ENCODE results near the gene WDR90.
A peak's percentile ranks its signal among the peaks of the same experiment; 100 is the strongest.

The WDR90 gene

DNA sequence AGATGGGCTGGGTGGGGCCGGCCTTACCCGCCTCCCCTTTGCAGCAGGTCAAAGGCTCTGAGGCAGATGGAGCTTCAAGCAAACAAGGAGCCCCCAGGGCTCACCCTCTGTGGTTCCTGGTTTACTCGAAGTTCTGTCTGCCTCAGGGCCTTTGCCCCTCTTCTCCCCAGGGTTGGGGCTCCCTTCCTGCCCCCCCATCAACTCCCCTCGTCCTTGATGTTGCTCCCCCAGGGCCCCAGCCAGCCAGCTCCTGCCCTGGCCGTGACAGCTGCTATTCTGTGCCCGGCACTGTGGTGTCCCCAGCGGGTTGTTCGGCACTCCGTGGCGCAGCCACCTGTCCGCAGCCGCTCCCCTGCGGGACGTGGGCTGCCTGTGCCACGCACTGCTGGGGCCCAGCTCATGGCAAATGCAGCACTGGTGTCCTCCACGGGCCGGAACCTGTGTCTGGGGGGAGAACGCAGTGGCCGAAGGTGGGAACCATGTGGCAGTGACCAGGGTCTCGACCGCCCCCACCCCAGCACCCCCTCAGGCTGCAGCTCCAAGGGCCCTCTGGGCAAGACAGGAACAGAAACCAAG, 61.4 kb downstream of the WDR90 start:
- no peak for DNase-seq

DNA sequence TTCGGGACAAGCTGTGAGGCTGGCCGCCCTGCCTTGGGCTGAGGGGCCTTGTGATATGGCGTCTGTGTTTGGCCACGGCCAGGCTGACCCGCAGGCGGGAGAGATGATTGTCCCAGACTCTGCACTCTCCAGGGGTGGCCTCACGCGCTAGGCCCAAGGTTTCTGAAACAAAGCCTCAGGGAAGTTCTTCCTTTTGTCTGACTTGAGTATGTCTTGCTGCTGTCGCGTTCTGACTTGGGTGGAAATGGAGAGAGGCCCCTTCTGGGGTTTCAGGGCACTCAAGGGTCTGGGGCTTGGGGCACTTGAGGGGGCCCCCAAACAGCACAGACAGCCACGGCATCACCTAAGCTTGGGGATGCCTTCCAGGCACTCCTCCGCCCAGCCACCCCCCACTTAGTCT, 61.9 kb downstream of the WDR90 start:
- DNase-seq, result no peak

GRCh38 chr16:711548-712320, 62.6 kb downstream of the WDR90 start:
- DNase-seq, result no peak

GRCh38 chr16:712740-713250, 63.6 kb downstream of the WDR90 start:
- peak; percentile 18 for DNase-seq

DNA sequence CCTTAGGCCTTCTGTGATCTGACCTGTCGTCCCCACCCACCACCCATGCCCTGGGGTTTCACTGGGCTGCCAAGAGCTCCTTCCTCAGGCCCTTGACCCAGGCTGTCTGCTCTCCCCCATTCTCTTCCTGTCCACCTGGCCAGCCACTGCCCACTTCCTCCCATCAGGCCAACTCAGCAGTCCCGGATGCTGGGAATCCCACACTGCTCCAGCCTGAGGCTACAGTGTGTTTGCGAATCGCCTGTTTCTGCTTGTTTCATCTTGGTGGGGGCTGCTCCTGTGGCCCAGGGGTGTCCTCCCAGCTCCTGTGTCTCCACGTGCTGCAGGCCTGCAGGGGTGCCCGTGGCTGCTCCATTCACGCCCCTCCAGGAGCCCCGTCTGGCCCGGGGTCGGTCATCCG, 64.9 kb downstream of the WDR90 start:
- no peak for DNase-seq

DNA sequence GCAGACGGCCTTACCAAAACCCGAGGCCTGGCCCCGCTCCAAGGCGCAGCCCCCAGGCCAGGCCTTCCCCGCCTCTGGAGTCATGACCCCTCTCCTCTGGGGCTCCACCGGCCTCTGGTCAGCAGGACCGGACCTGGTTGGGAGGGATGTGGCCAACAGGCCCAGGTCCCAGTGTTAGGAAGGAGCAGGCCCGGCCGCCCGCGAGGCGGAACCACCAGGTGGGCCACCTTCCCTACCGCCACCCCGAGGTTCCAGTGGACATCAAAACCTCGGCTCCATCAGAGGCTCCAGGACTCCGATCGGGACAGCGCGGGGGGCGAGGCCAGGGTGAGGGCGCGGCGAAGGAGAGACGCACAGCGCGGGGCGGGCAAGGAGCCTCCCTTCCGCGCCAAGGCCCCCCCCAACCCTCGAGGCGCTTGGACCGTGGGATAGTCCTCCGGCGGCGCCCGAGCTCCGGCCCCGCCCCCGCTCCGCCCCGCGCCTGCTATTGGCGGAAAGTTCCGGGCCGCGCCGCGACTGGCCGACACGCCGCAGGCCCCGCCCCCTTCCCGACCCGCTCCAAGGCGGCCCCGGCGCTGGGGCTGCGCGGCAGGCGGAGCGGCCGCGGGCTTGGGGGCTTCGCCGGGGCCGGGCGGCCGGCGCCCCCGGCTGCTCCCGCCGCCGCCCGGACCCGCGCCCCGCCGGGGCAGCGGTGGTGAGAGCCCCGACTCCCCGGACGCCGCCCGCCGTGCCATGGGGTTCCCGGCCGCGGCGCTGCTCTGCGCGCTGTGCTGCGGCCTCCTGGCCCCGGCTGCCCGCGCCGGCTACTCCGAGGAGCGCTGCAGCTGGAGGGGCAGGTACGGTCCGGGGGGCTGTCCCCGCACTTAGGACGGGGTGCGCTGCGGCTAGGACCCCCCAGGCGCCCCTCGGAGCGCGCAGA, 65.7 kb downstream of the WDR90 start, which contains the start of gene METRN:
METRN (plus strand) TSS at position 561 of the 919 bp plus-strand sequence; CDS start at position 733, 172 bp downstream.
- no peak for DNase-seq

DNA sequence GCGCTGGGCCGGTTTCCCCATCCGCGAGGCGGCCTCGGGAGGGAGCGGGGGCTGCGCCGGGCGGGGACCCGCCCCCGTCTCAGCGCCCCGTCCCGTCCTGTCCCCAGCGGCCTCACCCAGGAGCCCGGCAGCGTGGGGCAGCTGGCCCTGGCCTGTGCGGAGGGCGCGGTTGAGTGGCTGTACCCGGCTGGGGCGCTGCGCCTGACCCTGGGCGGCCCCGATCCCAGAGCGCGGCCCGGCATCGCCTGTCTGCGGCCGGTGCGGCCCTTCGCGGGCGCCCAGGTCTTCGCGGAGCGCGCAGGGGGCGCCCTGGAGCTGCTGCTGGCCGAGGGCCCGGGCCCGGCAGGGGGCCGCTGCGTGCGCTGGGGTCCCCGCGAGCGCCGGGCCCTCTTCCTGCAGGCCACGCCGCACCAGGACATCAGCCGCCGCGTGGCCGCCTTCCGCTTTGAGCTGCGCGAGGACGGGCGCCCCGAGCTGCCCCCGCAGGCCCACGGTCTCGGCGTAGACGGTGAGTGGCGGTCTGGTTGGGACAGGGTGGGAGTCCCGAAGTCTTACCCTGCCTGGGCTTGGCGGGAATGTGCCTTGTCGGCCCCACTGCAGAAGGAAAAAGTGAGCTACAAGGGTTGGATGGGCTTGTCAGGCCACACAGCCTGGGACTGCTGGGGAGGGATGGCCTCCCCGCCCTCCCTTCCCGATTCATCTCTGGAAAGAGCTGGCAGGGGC, 66.5 kb downstream of the WDR90 start:
- DNase-seq, result no peak

DNA sequence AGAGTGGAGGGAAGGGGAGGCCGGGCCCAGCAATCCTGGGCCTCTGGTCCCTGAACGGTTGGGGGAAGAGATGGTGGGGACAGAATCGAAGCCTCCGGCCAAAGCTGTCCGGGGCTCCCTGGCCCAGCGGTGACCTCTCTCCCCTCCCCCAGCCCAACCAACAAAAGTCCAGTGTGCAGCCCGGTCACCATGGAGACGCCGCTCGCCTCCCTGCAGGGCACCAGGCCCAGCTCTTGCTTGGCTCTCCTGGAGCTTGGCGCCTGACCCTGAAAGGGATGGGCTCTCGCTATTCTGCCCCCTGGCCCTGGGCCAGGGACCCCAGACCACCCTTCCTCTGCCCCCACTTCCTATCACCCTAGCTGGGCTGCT, 67.0 kb downstream of the WDR90 start:
- no peak for DNase-seq

DNA sequence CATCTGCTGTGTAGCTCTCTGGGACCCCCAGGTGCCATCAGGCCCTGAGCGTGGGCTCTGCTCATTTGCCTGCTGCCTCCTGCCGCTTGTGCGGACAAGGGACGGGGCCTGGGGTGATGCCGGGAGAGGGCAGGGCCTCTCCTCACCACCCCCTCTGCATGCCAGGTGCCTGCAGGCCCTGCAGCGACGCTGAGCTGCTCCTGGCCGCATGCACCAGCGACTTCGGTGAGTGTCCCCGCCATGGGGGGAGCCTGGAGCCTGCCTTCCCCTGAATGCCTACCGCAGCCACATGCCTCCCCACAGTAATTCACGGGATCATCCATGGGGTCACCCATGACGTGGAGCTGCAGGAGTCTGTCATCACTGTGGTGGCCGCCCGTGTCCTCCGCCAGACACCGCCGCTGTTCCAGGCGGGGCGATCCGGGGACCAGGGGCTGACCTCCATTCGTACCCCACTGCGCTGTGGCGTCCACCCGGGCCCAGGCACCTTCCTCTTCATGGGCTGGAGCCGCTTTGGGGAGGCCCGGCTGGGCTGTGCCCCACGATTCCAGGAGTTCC, 67.7 kb downstream of the WDR90 start:
- no peak for DNase-seq
